HepG2 (cell line): Measurements from ENCODE around the gene ACSL5. TPM values are rescaled to one million over a fixed set of nuclear protein-coding genes. Genes with fewer than 3 reads are reported as not detected.
A peak's percentile ranks its signal among the peaks of the same experiment; 100 is the strongest.

Source experiments
- ERF ChIP-seq: IDR thresholded peaks from 2 replicates; pipeline ENCODE4 v1.6.1; 2018; ENCODE audit warnings: missing biosample characterization, missing genetic modification reagents
- HOXA7 ChIP-seq: sonication (generic); formaldehyde crosslinking; IDR thresholded peaks from 2 replicates; pipeline ENCODE4 v1.8.1; 2022; ENCODE audit warnings: mild to moderate bottlenecking, missing genetic modification reagents, moderate library complexity
- ISX ChIP-seq: sonication (generic); formaldehyde crosslinking; conservative IDR thresholded peaks from 2 replicates; pipeline ENCODE4 v1.5.0; 2020; ENCODE audit warnings: missing genetic modification reagents
- KAT8 ChIP-seq: IDR thresholded peaks from 2 replicates; pipeline ENCODE4 v1.6.1; 2016; ENCODE audit warnings: missing genetic modification reagents, missing compliant biosample characterization
- MEIS1 ChIP-seq: sonication (generic); formaldehyde crosslinking; IDR thresholded peaks from 2 replicates; pipeline ENCODE4 v1.9.0; 2021; ENCODE audit warnings: mild to moderate bottlenecking, missing genetic modification reagents, moderate library complexity, borderline replicate concordance
- NFKBIZ ChIP-seq: IDR thresholded peaks from 2 replicates; pipeline ENCODE4 v1.6.1; 2018; ENCODE audit warnings: missing genetic modification reagents, missing compliant biosample characterization
- ONECUT2 ChIP-seq: sonication (generic); formaldehyde crosslinking; IDR thresholded peaks from 2 replicates; pipeline ENCODE4 v1.4.0; 2020; ENCODE audit warnings: missing genetic modification reagents
- REPIN1 ChIP-seq: sonication (generic); formaldehyde crosslinking; IDR thresholded peaks from 2 replicates; pipeline ENCODE4 v1.8.0; 2022; ENCODE audit warnings: missing genetic modification reagents, low read depth, mild to moderate bottlenecking, borderline replicate concordance
- ZNF383 ChIP-seq: sonication (generic); formaldehyde crosslinking; IDR thresholded peaks from 2 replicates; pipeline ENCODE4 v1.4.0; 2020; ENCODE audit warnings: missing genetic modification reagents, mild to moderate bottlenecking, borderline replicate concordance
- ZNF646 ChIP-seq: sonication (generic); formaldehyde crosslinking; IDR thresholded peaks from 2 replicates; pipeline ENCODE4 v1.9.0; 2021; ENCODE audit warnings: mild to moderate bottlenecking, missing genetic modification reagents
- ZNF891 ChIP-seq: sonication (generic); formaldehyde crosslinking; IDR thresholded peaks from 2 replicates; pipeline ENCODE4 v1.5.0; 2020; ENCODE audit warnings: mild to moderate bottlenecking, missing genetic modification reagents
- ZSCAN25 ChIP-seq: sonication (generic); formaldehyde crosslinking; IDR thresholded peaks from 2 replicates; pipeline ENCODE4 v1.8.0; 2022; ENCODE audit warnings: mild to moderate bottlenecking, missing genetic modification reagents
- polyA plus RNA-seq, 8 experiments: library from polyadenylated mRNA; depleted of rRNA in 3 of 8; stranded (reverse) in 7 of 8; unstranded in 1 of 8; fragments of >200 nt; fragmentation: Illumina TruSeq in 4 of 8; extraction: Trizol in 4 of 8; gene quantifications; 2 replicates each; pipeline versions ENCODE4 v1.2.1 to v1.2.3, GENCODE V29; 2011 to 2016; ENCODE audit warnings: low read depth in 4 of 8, missing spikeins in 1 of 8, mixed read lengths in 1 of 8; ENCODE audit not compliant: insufficient read depth in 1 of 8
- total RNA-seq, 5 experiments: library from RNA; depleted of rRNA; stranded (reverse); fragments of >200 nt; fragmentation: Illumina TruSeq; extraction: Trizol; gene quantifications; 2 replicates each; pipeline ENCODE4 v1.2.3, GENCODE V29; 2016; ENCODE audit warnings: low read depth in 1 of 5
- TF ChIP-seq, protein P1 (sequence below): sonication (generic); formaldehyde crosslinking; IDR thresholded peaks from 2 replicates; pipeline ENCODE4 v1.5.0; 2020; ENCODE audit warnings: missing genetic modification reagents
- TF ChIP-seq, protein P2 (sequence below): sonication (generic); formaldehyde crosslinking; IDR thresholded peaks from 2 replicates; pipeline ENCODE4 v1.5.1; 2020; ENCODE audit warnings: missing genetic modification reagents, mild to moderate bottlenecking, borderline replicate concordance
- TF ChIP-seq, protein P3 (sequence below): sonication (generic); formaldehyde crosslinking; IDR thresholded peaks from 2 replicates; pipeline ENCODE4 v1.4.0; 2020; ENCODE audit warnings: mild to moderate bottlenecking, missing genetic modification reagents
- TF ChIP-seq, protein P4 (sequence below): IDR thresholded peaks from 2 replicates; pipeline ENCODE4 v1.6.1; 2012; ENCODE audit warnings: low read depth, low read length, improper control_type of control experiment

Gene ACSL5
- total and polyA plus RNA-seq, 2 of the 13 experiments (the other 11 are each of a cell fraction or from before 2014, with no cell fraction given) = 56.4 to 82.5 TPM

- TF ChIP-seq REPIN1 (CRISPR knock-in tag) = peak; percentile 79; the same call in 1 of the 2 replicates
- TF ChIP-seq, protein P1, sequence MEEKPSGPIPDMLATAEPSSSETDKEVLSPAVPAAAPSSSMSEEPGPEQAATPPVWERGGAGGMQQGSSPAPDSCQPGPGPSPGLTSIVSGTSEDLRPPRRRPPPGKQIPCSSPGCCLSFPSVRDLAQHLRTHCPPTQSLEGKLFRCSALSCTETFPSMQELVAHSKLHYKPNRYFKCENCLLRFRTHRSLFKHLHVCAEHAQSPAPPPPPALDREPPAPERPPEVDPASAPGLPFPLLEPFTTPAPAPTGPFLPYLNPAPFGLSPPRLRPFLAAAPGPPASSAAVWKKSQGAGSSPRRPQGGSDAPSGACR (CRISPR knock-in tag) = 0 out of 2 replicates have a peak, but pooled peaks have one; percentile 77
- no peak for TF ChIP-seq ISX
- no peak for TF ChIP-seq NFKBIZ (CRISPR knock-in tag)
- TF ChIP-seq, protein P2, sequence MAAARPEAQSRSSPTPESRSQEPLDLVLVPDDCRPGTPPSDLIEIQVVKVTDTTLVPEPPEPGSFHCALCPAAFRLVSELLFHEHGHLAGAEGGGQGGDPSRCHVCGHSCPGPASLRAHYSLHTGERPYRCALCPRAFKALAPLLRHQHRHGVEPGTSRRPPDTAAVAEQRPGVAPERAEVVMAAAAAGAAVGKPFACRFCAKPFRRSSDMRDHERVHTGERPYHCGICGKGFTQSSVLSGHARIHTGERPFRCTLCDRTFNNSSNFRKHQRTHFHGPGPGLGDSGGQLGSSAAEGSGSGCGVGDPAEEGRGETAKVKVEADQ (CRISPR knock-in tag) = no peak
- peak; percentile 40 for TF ChIP-seq KAT8 (CRISPR knock-in tag)
- peak; percentile 87 for TF ChIP-seq ONECUT2 (CRISPR knock-in tag)
- TF ChIP-seq ZNF646 (CRISPR knock-in tag) = peak; percentile 62; the same call in 1 of the 2 replicates
- 0 out of 2 replicates have a peak, but pooled peaks have one; percentile 17 for TF ChIP-seq ERF (CRISPR knock-in tag)
- TF ChIP-seq, protein P3, sequence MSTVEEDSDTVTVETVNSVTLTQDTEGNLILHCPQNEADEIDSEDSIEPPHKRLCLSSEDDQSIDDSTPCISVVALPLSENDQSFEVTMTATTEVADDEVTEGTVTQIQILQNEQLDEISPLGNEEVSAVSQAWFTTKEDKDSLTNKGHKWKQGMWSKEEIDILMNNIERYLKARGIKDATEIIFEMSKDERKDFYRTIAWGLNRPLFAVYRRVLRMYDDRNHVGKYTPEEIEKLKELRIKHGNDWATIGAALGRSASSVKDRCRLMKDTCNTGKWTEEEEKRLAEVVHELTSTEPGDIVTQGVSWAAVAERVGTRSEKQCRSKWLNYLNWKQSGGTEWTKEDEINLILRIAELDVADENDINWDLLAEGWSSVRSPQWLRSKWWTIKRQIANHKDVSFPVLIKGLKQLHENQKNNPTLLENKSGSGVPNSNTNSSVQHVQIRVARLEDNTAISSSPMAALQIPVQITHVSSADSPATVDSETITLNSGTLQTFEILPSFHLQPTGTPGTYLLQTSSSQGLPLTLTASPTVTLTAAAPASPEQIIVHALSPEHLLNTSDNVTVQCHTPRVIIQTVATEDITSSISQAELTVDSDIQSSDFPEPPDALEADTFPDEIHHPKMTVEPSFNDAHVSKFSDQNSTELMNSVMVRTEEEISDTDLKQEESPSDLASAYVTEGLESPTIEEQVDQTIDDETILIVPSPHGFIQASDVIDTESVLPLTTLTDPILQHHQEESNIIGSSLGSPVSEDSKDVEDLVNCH = no peak
- no peak for TF ChIP-seq HOXA7 (CRISPR knock-in tag)
- TF ChIP-seq, protein P4, sequence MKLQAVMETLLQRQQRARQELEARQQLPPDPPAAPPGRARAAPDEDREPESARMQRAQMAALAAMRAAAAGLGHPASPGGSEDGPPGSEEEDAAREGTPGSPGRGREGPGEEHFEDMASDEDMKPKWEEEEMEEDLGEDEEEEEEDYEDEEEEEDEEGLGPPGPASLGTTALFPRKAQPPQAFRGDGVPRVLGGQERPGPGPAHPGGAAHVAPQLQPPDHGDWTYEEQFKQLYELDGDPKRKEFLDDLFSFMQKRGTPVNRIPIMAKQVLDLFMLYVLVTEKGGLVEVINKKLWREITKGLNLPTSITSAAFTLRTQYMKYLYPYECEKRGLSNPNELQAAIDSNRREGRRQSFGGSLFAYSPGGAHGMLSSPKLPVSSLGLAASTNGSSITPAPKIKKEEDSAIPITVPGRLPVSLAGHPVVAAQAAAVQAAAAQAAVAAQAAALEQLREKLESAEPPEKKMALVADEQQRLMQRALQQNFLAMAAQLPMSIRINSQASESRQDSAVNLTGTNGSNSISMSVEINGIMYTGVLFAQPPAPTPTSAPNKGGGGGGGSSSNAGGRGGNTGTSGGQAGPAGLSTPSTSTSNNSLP = 0 out of 2 replicates have a peak, but pooled peaks have one; percentile 44
- TF ChIP-seq ZNF891 (CRISPR knock-in tag) = no peak
- peak; percentile 85; the same call in 1 of the 2 replicates for TF ChIP-seq MEIS1
- no peak for TF ChIP-seq ZSCAN25 (CRISPR knock-in tag)
- no peak for TF ChIP-seq ZNF383 (CRISPR knock-in tag)
Observed at GRCh38 chr10:112373912-112374338, at the start of gene ACSL5 (continued).
